ENCODE data around the gene USP49.

- TF ChIP-seq CTCF (IDR thresholded peaks at IDR 0.05) (peak in 2 of 4 donors; percentile 13 to 20), POLR2A (IDR thresholded peaks at IDR 0.05) (no peak)
Measured at GRCh38 chr6:41901882-41902519, 6.8 kb upstream of the USP49 start.

Data from right lobe of liver (tissue), 4 donors.